Fibroblast of skin of left biceps (primary cell): Measurements from ENCODE around the gene BAHD1.
"Not testable (repeated sequence)": the region's sequence is repeated elsewhere in the genome, so short reads cannot be mapped to it uniquely, and the experiment has no call there.

Experiments used
- DNase-seq, 2 experiments: peaks; one replicate each; pipeline ENCODE4 v3.0.0-alpha.2; 2013; ENCODE audit warnings: low read depth in 2 of 2

The BAHD1 gene

DNA sequence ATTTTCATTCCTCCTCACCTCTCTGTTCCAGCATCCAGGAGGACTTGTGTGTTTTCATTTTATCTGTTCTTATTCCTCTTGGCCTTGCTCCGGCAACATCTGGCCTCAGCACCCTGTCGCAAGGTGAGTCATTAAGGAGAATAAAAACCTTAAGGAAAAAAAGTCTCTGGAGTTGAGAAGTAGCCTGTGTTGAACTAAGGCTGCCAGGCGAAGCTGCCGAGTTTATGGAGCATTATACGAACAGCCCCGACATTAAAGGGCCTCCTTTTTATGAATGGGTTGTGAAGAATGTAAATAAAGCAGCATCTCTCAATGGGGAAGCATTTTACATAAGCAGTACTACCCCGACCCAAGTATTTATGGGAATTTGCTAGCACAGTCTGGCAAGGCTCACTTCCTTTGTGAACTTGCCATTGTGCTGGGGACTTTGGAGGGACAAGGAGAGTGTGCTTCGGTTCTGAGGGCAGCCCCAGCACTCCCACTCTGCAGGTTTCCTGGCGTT is 4.7 kb downstream of the BAHD1 start:
- no peak for DNase-seq

DNA sequence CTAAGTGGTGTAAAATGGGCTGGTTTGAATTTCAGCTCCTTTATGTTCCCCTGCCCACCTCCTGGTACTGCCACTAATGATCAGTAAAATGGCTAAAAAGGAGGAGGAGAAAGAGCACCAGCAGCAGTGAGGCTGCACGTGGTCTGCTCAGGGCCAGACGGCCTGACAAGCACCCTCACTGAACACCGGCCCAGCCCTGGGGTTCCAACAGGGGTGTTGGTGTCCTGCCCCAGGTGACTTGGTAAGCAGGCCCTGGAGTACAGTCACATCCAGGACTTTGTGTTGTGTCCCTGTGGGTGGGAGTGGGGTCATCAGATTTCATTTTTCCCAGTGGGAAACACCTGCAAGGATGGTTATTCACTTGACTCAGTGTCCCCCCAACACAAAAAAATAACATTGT is 5.4 kb downstream of the BAHD1 start:
- DNase-seq = no peak

DNA sequence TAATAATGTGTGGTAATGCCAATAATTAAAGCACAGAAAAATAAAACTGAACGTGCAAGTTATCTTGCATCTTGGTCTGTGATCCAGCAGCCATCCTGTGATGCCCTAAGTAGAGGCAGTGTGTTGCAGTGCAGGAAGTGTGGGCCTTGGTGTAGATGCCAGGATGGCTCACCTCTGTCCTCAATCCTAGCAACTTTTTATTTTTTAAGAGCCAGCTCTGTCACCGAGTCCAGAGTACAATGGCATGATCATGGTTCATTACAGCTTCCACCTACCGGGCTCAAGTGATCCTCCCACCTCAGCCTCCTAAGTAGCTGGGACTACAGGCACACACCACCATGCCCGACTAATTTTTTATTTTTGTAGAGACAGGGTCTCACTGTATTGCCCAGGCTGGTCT is 7.6 kb downstream of the BAHD1 start:
- DNase-seq = no peak

DNA sequence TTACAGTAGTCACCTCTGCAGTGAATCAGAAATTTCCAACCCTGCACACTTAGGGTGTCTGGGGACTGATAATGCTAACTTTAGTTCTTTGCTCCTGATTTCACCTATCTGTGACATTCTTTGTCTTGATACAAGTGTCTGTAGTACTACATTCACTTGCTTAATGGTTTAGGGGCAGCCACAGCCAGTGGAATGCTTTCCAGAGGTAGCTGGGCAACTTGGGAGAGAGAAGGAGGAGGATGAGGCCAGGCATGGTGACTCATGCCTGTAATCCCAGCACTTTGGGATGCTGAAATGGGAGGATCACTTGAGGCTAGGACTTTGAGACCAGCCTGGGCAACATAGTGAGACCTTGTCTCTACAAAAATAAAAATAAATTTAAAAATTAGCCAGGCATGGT is 8.5 kb downstream of the BAHD1 start:
- DNase-seq = no peak

DNA sequence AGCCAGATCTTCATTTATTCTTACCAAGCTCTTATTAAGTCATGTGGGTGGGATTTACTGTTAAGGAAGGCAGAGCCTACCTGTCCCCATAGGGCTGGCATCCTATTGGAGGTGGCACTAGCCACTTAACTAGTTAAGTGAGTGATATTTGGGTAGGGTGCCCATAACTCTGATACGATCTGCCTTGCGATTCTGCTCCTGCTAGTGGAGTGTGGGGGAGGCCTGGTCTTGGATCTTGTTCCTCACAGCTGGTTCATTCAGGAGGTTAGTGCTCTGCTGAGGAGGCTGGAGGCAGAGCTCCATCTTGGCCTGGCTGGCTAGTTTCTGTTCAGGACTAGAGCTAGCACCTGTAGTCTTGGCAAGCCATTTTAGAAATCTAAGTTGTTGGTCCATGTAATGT is 9.3 kb downstream of the BAHD1 start:
- no peak for DNase-seq

DNA sequence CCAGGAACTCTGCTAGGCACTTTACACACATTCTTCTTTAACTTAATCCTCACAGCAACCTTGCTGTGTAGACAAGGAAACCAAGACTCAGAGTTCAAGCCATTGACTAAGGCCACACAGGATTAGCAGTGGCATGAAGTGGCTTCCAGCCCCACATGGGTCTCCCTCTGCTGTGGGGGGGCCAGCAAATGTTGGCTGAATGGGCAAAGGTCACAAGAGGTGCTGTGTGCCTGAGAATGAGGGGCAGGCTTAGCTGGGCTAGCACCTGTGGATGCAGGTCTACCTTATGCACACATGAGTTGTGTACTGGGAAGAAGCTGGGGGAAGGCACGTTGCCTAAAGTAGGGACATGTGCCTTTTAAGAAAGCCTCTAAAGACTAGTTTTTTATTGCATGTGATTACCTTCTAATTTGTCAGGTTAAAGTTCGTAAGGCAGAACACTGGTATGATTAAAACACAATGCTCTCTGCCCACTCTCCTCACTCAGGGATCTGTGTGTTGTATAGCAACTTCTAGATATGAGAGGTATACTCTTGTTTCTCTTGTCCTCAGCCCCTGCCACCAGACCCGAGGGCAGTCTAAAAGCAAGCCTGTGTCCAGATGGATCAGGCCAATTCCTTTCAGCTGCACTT is 10.9 kb downstream of the BAHD1 start:
- no peak for DNase-seq

DNA sequence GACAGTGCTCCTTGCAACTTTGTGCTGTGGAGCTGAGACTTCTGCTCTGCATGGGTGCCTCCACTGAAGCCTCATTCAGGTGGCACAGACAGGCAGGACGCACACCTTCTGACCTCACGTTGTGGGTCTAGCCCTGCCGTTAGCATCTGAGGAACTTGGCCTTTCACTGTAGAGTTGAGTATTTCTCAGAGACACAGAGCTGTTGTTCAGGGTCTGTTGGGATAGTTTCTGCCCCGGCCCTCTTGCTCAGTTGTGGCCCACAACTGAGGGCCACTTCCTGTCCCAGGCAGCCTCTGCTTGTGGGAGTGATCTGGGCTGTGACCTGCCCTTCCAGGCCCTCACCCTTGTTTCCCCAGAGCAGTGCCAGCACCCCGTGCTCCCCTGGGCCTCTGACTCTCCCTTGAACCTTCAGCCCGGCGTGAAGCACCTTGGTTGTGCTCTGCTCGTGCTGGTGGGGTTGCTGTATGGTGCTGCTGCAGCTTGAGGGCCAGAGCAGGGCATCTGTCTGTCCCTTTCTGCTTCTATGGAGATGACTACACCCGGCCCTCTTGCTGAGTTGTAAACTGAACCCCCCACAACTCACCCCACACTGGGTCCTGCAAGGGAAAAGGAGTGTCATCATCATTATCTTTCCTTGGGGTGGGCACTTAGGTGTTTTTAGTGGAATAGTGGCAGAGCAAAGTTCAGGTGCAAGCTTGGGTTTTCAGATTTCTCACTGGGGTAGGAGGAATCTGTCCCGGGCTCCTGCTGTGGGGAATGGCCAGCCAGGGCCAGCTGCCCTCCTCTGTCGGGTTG is 11.7 kb downstream of the BAHD1 start:
- no peak for DNase-seq

DNA sequence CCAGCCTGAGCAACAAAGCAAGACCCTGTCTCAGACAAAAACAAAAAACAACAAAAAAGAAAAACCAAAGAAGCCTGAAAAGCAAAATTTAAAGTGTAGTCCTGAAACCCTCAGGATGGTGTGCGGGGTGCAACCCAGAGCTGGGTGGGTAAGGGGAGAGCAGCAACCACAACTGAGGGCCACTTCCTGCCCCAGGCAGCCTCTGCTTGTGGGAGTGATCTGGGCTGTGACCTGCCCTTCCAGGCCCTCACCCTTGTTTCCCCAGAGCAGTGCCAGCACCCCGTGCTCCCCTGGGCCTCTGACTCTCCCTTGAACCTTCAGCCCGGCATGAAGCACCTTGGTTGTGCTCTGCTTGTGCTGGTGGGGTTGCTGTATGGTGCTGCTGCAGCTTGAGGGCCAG is 13.2 kb downstream of the BAHD1 start:
- not testable (repeated sequence) for DNase-seq

DNA sequence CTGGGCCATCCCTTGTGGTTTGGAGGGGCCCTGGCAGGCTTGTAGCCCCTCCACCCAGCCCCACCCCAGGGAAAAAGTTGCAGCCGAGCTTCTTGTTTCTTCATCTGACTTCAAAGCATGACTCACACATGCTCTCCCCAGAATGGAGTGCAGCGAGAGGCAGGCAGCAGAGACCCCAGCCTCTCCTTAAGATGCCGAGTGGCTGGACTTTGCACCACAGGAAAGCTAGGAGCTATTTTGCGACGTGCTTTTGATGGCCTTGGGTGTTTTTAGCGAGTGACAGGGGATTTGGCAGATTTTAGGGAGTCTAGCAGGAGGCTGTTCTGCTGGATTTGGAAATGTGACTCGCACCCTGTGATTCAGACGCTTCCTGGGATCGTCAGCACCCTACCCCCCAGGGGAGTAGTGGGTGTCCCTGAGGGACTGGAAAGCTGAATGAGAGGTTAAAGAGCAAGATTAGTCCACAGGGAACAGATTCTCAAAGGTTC is 14.2 kb downstream of the BAHD1 start:
- no peak for DNase-seq

DNA sequence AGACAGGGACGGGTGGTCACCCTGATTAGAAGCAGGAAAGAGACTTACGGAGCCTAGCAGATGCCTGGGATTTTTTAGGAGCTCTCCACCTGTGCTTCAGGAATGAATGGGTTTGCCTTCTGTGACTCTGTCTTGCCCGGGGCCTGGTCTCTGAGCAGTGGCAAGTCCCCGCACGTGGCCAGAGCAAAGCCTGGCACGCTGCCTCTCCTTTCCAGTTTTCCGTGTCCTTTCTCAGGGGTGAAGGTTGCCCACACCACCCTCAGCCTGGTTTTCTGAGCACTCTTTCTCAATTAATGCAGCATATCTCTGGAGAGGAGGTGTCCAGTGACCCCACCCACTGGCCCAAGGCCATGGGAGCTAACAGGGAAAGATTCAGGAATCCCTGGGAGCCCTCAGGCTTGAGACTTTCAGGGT is 15.6 kb downstream of the BAHD1 start:
- DNase-seq = no peak

DNA sequence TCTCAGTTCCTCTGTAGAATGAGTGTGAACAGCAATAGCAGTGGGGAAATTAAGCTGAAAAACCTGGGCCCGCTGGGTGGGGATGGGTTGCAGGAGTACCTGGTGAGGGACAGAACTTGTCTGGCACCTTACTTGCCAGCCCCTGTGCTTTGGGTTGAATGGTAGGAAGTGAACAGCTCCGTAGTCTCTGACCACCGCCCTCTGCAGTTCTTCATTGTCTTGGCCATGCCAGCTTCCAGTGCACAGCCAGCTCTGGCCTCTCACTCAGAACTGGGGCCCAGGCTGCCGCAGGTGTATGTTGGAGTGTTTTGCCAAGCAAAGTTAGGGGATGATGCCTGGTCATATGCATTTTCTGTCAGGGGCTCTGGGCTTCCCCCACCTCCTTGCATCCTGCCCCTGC is 16.0 kb downstream of the BAHD1 start:
- DNase-seq = no peak

DNA sequence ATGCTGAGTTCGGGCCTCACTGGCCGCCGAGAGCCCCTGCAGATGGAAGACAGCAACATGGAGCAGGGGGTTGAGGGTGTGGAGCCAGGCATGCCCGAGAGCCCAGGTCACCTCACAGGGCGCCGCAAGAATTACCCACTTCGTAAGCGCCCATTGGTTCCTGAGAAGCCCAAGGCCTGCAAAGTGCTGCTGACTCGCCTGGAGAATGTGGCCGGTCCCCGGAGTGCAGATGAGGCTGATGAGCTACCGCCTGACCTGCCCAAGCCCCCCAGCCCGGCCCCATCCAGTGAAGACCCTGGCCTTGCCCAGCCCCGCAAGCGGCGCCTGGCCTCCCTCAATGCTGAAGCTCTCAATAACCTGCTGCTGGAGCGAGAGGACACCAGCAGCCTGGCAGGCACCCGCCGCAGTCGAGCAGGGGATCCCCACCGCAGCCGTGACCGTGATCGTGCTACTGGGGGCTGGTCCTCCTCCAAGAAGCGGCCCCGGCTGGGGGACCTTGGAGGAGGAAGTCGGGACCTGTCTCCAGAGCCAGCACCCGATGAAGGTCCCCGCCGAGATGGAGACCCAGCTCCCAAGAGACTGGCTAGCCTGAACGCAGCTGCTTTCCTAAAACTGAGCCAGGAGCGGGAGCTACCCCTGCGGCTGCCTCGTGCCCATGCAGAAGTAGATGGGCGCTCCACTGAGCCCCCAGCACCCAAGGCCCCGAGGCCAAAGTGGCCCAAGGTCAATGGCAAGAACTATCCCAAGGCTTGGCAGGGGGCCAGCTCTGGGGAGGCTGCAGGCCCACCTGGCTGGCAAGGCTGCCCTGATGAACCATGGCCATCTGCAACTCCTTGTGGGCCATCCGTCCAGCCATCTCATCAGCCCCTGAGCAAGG is 18.0 kb downstream of the BAHD1 start:
- DNase-seq = no peak

DNA sequence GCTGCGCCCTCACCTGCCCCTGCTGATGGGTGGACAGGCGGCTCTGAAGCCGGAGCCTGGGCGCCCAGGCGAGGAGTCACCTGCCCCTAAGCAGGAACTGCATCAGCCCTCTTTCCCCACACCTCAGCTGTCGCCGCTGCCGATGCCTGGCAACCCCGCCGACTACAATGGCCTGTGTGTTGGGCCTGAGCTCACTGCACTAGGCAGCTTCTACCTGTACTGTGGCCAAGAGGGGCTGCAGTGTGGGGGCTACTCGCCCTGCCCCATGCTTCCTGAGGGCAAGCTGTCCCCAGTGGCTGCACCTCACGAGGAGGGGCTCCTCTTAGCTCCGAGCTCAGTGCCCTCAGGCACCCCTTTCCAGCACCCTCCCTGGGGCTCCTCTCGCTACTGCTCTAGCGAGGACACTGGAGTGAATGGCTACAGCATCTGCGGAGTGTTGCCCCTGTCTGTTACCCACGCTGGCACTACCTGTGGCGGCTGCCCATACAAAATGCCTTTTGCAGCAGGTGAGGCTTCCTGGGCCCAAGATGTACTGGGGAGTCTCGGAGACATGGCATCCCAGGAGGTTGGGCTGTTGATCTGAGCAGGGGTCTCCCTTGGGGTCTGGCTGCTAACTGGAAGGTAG is 18.8 kb downstream of the BAHD1 start:
- DNase-seq = no peak

DNA sequence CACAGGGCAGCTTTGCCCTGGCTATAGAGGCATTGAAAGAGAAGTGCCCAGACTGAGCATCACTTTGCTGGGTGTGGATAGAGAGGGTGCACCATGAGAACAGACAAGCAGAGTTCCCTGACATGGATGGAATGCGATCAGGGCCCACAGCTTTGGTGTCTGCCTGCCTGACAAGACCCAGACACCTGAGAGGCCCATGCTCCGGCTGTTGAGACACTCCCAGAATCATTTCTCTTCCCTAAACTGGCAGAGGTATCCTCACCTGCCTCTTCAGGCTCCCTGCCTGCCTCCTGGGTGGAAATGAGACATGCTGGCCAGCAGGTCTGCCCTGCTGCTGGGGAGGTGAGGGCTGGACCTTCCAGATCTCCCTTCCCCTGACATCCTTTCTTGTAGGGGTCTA is 19.7 kb downstream of the BAHD1 start:
- DNase-seq = no peak

DNA sequence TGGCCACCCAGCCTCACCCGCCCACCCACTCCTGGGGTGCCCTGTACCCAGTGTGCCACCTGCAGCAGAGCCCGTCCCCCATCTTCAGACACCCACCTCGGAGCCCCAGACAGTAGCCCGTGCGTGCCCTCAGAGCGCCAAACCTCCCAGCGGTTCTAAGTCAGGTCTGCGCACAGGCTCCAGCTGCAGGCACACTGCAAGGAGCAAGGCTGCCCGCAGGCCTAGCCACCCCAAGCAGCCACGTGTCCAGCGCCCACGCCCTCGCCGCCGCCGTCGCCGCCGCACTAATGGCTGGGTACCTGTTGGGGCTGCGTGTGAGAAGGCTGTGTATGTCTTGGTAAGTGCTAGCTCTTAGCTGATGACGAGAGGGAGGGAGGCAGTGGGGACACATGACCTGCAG is 21.2 kb downstream of the BAHD1 start:
- DNase-seq = no peak

DNA sequence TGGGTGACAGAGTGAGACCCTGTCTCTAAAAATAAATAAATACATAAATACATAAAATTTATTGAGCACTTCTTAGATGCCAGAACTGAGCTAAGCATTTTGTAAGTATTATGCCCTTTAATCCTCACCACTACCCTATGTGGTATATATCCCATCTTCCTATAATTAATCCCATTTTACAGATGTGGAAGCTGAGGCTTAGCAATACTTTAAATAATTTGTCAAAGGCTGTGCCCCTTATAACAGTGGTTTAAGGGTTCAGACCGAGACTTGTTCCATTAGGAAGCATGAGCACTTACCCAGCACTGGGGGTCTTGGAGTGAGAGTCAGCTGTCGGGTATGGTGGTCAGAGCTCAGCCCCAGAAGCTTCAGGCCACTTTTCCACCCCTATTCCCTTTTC is 22.5 kb downstream of the BAHD1 start:
- DNase-seq = no peak

DNA sequence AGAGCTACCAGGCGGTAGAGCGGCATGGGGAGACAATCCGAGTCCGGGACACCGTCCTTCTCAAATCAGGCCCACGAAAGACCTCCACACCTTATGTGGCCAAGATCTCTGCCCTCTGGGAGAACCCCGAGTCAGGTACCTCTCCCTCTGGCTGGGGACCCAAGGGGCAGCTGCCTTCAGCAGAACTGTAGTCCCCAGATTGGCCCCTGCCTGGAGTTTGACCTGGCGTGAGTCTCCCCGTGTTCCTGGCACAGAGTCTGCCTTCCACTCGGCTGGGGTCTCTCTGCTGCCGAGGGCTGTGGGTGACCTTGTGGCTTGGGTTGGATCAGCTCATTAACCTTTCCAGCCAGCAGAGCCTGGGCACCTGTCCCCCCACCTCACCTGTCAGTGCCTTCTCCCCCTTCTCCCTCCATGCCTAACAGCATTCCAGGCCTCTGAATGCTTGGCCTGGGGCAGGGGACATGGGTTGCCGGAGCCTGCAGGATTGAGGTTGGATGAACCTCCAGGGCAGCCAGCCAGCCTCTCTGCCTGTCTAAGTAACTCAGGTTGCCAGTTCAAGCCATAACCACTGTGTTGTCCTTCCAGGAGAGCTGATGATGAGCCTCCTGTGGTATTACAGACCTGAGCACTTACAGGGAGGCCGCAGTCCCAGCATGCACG is 23.3 kb downstream of the BAHD1 start:
- DNase-seq = no peak

DNA sequence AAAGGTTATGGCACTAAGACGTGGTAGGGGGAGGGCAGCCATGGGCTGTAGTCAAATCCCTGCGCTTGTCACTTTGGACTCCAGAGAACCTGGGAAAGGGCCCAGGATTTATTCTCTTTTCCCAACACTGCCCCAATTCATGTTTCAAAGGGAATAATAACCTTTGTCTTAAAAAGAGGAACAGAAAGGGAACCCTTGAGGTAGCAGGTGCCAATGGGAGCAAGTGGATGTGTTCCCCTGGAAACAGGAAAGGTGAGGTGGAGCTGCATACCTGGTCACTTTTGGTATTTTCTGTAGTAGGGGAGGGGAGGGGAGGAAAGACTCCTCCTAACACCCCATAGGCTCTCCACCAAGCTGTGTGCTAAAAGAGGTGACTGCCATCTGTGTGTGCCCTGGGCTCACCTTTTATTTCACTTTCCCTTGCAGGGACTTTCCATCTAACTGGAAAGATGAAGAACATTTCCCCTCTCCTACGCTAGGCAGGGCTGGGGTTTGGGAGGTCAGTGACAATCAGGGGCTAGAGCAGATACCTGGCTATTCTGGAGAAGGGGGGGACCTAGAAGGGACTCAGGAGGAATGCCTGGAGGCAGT is 23.9 kb downstream of the BAHD1 start:
- no peak for DNase-seq

DNA sequence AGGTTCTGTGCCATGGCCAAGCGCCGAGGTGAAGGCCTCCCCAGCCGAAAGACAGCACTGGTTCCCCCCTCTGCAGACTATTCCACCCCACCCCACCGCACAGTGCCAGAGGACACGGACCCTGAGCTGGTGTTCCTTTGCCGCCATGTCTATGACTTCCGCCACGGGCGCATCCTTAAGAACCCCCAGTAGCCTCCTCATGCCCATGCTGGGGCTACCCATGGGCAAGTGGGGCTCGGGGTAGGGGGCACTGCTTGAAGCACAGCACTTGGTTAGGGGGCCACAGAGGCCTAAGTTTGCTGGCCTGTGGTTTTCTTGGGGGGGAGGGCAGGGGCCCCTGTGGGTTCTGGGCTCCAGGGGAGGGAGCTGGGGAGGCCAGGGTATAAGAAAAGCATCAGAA is 25.2 kb downstream of the BAHD1 start:
- no peak for DNase-seq

DNA sequence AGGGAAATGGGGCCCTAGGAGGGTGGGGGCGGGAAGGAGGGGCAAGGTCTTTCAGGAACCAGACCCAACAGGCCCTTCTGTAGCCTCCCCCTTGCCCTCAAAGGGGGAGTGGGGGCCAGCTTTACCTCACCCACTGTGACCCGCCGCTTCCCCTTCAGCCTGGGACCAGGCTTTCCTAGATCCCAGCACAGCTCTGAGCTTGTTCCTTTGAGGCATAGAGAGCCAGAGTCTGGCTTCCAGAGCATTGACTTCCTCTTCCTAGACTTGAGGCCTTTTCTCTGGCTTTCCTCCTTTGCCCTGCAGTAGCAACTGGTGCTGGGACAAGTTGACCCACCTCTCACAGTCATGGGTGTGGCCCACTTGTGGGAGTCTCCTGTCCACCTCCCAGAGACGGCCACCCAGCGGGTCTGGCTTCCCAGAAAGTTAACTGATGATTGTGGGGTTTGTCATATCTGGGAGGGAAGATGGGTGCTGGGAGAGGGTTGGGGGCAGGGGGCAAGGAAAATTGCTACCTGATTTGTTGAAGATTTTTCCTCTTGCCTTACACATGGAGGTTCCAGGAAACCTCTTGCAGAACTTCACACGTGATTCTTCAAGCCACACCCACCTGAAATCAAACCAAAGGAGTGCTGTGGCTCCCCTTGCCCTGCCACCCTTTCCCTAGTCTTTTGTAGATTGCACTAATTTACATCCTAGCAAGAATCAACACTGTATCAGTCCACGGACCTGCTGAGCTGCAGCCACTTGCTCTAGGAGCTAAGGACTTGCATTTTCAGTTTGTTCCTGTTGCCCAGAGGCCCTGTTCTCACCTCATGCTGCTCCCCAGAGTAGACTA is 25.9 kb downstream of the BAHD1 start:
- no peak for DNase-seq
